GM21576 (cell line): Measurements from ENCODE around the gene PRPF6.

Experiments
- ATAC-seq: cut with Tn5 transposase; IDR thresholded peaks from one replicate; pipeline ENCODE4 v1.9.1; 2021; ENCODE audit warnings: mild to moderate bottlenecking, moderate library complexity; ENCODE audit not compliant: unreplicated experiment

PRPF6 gene

DNA sequence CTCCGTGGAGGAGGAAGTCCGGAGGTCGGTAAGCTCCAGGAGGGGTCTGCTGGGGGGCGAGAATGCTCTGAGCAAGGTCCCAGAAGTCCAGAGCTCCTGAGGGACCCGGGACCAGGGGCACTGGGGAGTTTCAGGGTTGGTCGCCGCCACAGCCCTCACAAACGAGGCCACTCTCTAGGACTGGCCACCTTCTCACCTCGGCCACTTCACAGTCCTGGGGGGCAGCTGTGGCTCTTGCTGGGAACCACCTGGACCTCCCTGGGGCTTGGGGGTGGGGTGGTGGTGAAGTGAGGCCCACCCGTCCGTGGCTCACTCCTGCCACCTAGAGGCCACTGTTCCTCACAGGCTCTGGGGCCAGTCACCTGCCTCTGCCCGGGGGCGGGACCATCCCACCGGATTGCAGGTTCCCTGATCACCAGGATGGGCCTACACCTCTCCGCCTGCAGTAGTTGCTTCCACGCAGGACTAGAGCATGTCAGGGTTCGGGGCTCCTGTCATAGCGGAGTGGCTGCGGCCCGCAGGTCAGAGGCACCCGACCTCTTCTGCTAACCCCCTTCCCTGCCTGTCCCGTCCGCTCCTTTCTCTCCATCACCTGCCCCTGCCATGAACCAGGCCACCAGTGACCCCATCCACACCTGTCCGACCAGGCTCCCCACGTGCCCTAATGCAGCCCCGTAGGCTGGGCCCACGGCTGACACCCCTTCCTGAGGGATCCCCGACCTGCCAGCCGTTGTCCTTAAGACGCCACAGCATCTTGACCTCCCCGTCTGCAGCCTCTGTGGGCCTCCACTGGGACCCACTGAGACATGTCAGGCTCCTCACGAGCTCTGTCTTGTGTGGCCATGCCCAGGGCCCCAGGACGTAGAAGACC, 76.9 kb downstream of the PRPF6 start:
- no peak for ATAC-seq

DNA sequence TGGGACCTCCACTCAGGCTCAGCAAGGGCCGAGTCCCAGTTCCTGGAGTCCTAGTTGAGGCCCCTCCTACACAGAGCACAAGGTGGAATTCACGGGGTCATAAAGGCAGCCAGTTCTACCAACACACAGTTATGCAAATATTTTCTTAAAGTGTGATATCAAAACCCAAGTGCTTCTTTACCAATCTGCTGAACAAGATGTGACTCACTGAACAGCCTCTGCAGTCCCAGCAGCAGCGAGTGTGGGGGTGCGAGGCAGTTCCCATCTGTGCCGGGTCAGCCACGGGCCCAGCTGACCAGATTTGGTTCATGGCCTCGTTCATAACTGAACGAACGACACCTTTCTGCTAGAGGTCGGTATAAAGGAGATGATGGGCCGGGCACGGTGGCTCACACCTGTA, 77.6 kb downstream of the PRPF6 start:
- ATAC-seq, result no peak

DNA sequence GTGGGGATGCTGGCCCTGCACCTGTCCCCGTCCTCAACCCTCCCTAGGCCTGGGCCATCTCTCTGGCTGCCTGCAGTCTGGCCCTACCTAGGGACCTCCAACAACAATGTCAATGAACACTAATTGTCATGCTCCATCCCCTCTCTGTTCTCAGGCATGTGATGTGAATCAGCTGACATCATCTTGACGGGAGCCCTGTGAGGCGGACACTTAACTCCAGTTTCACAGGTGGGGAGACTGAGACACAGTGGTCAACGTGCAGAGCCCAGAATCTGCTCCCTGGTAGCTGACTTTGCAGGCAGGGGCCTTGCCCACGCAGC, 81.3 kb downstream of the PRPF6 start:
- ATAC-seq, result no peak

DNA sequence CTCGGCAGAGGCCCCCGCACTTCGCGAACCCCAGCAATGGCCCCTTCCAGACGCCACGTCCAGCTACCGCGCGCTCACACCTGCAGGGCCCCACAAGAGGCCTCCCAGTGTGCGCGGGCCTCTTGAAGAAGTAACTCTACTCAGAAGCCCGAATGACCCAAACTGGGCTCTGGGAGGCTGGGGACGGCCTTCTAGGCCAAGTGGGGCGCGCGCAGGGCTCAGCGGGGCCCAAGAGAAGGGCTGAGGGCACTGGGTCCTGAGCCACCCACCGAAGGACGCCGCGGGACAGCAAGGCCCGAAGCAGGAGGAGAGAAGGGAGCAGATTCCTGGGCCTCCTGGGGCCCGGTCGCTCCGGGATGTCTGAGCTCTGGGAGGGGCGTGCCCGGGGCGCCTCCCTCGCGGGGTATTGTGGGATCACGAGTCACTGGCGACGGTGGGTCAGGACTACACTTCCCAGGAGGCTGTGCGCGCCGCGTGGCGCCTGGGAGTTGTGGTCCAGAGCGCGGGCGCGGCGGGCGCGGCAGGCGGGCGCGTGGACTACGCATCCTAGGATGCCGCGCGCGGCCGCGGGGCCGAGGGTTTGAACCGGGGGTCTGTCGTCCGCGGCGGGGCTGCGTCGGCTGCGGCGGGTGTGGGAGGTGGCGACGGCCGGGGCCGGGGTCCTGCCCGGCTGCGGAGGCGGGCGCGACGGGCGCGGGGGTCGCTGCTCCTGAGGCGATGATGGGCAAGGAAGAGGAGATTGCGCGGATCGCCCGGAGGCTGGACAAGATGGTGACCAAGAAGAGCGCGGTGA, 81.9 kb downstream of the PRPF6 start, which contains the start of gene TCEA2:
Gene TCEA2, plus strand, starts transcription at position 603 of the 793 bp plus-strand sequence. Its CDS starts 115 bp downstream, at position 718.
- peak; percentile 48 for ATAC-seq

DNA sequence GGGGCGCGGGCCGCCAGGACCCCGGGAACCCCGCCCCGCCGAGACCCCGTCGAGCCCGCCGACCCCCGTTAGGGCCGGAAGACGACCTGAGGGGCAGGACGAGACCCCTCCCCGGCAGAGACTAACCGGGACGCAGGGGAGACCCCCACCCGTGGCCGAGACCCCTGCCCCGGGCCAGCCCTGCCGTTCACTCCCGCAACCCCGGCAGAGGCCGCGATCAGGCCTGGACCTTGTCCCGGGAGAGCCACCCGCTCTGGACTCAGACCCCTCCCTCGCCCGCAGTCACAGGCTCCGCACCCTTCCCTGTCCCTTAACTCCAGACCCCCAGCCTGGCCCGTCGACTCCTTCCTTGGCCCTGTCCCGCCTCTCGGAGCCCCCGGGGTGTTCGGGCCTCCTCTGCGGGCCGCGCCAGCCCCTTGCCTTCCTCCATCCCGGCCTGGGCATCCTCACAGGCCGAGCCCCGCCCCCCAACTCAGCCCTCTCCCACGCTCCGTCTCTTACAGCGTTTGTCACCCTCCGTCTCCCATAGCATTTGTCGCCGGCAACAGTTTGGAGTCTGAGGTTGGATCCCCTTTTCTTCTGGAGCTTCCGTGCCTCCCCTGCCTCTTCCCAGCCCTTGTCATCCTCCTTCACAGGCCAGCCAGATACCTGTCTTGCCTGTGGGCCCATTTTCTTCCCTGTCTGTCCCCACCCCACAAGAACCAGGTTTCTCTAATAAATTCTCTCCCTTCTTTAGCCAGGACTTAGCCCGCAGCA, 82.6 kb downstream of the PRPF6 start:
- no peak for ATAC-seq

DNA sequence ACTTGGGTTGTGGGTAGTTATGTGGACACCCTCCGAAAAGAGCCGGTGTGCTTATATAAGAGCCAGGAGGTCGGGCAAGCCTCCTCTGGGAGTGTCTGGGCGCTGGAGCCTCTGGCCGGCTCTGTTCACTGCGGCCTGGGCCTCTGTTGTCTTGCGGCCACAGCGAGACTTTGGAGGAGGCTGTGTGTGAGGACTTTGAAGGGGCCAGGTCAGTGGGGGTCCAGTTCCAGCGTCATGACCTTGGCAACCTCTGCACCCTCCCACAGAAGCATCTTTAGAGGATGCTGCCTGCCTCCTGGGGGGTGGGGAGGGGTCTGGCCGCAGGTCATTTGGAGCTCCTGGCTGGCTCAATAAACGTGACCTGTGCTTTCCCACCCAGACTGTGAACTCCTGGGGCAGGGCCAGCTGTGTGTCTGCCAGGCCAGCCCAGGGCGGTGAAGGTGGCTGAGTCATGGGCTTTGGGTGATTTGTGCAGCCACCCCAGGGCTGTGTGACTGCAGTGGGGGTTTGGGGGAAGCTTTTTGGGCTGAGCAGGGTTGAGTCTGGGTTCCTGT, 83.3 kb downstream of the PRPF6 start:
- no peak for ATAC-seq

DNA sequence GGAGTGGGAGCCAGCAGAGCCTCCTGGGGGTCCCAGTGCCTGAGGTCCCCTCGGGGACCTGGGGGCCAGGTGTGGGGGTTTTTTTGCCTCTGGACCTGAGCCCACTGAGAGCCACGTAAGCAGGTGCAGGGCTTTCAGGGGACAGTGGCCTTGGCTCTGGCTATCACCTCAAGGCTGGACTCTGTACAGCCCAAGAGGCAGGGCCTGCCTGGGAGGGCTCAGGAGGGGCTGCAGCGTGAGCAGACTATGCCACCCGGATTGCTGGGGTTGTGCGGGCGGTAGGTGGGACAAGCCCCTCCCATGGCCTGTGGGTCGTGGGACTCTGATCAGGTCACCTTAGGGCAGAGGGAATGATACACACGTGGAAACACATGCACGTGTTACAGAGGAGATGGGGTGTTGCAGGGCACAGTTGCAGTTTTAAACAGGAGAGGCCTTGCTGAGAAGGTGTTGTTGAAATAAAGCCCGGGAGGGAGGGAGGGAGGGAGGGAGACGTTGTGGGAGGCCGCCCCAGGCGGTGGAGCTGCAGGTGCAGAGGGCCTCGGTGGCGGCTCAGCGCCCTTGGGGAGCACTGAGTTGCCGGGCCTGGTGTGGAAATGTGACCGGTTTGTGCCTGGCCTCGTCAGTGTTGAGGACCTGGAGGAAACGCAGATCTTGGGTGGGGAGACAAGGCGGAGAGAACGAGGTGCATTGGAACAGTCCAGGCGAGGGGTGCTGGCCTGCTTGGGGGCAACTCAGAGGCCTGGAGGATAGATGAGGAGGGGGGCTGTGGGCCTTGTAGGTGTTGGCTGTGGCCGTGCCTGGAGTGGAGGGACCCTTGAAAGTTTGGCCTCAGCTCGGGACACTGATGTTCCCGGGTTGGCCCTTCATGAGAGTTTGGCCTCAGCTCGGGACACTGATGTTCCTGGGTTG, 84.4 kb downstream of the PRPF6 start:
- ATAC-seq, result no peak

DNA sequence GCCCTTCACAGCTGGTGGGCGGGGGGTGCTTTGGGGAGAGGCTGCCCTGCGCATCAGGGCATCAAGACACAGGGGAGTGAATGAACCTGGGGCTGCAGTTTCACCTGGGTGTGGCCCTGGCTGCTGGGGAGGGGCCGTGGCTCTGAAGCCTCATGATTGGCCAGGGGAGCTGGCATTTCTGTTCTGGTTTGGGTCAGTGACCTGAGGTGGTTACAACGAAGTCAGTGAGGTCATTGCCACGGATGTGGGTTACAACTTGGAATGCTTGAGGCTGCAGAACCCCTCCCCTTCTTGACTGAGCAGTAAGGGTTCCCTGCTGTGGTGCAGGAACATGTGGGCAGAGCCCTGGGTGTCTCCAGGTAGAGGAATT, 85.0 kb downstream of the PRPF6 start:
- ATAC-seq, result peak; percentile 54

DNA sequence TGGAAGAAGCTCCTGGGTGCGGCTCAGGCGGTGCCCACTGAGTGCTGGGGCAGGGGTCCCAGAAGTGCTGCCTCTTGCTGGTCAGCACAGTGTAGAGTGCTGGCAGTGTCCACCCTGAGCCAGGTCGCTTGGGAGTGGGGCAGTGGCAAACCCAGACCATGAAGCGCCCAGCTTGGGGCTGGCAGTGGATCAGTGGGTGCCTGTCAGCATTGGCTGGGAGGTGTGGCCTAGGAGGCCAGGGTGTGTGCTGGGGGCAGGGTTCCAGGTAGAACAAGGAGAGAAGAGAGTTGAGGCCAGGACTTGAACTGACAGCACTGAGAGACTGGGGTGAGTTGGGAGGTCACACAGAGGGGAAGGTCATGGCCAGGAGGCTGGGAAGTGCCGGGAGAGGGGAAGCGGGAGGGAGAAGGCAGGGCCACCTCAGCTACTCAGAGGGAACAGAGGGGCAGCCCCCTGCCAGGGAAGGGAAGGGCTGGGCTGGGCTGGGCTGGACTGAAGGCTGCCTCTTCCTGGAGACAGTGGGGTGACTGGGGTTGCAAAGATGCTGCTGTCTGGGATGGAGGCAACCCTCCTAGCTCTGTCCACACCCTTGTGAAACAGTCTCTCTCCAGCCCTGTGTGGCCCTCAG, 86.2 kb downstream of the PRPF6 start:
- no peak for ATAC-seq

DNA sequence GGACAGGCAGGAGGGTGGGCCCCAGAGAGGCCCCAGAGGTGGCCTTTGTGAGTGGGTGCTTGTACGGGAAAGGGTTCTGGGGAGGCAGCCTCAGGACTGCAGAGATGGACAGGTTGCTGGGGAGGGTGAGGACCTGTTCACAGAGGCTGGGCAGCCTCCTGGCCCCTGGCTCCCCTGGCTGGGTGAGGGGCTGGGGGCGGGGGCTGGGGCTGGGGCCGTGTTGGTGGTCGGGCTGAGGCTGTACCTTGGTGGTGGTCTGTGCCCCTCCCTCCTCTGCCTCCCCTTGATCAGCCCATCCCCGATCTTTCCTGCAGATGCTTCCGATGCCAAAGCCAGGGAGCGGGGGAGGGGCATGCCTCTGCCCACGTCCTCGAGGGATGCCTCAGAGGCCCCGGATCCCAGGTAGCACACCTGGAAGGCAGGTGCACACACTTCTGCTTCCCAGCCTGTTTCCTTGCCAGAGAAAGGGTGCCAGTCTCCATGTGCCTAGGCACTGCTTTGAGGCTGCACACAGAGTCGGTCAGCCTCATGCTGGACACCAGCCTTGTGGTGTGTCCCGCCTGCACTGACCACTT, 86.9 kb downstream of the PRPF6 start:
- ATAC-seq, result no peak

DNA sequence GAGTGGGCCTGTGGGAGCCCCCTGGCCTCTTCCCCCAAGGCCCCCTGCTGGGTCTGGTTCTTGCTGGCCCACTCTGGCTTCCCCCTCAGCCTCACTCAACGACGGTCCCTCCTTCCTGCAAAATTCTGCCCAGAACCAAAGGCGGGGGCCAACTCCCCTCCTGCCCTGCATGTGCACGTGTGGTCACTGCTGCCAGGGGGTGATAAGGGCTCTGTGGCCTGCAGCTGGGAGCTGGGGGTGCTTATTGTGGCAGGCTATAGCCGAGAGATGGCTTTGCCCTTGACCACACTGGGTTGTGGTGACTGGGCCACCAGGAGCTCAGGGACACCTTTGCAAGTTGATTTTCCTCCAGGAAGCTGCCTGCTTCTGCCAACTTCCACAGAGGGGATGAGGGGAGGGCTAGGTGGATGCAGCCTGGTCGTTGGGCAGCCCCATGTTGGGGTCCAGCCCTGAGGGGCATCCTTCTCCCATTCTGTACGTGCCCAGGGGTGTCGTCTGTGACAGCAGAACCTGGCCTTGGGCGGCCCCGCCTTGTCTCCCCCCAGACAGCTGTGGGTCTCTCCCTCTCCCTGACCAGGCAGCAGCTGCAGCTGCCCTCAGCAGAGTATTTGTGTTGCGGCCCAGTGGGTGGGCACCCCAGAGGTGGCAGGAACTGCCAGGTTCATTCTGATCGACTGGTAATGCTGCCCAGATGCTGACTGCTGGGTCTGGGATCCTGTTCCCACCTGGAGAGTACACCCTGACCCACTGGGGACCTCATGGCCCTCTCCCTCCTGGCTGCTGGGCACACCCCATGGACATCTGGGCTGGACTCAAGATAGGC, 87.7 kb downstream of the PRPF6 start:
- no peak for ATAC-seq

DNA sequence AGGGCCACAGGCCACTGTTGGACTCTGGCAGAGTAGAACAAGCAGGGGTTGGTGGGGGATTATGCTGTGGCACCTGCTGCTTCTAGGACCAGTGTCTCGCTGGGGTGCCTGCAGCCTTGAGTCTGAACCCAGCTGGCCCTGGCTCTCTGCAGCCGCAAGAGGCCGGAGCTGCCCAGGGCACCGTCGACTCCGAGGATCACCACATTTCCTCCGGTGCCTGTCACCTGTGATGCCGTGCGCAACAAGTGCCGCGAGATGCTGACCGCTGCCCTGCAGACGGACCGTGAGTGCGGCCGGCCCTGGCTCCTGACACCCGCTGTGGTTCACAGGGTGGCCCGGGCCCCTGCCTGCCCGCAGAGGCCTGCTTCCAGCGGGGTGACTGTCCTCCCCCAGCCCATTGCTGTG, 88.3 kb downstream of the PRPF6 start:
- ATAC-seq, result no peak

DNA sequence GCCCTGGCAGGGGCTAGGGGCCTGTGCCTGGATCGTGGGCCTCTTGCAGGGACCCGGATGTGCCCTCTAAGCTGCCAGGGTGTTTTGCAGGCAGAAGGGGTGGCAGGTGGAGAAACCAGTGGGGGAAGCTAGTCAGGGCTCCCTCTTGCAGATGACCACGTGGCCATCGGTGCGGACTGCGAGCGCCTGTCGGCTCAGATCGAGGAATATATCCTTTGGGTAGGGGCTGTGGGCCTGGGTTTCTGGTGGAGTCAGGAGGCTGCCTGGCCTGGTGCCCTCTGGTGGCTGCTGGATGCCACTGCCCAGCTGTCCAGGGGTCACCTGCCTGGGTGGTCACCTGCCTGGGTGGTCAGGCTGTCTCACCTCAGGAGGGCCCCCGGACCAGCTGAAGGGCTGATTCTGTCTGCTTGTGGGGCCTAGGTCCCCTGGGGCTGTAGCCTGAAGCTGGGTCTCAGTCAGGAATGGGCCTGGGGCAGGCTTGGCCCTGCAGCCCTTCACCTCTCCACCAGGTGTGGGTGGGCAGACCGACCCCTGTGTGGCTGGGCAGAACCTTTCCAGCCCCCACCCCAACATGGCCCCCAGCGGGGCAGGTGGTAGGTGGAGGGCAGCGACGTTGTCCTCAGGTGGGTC, 88.8 kb downstream of the PRPF6 start:
- no peak for ATAC-seq

DNA sequence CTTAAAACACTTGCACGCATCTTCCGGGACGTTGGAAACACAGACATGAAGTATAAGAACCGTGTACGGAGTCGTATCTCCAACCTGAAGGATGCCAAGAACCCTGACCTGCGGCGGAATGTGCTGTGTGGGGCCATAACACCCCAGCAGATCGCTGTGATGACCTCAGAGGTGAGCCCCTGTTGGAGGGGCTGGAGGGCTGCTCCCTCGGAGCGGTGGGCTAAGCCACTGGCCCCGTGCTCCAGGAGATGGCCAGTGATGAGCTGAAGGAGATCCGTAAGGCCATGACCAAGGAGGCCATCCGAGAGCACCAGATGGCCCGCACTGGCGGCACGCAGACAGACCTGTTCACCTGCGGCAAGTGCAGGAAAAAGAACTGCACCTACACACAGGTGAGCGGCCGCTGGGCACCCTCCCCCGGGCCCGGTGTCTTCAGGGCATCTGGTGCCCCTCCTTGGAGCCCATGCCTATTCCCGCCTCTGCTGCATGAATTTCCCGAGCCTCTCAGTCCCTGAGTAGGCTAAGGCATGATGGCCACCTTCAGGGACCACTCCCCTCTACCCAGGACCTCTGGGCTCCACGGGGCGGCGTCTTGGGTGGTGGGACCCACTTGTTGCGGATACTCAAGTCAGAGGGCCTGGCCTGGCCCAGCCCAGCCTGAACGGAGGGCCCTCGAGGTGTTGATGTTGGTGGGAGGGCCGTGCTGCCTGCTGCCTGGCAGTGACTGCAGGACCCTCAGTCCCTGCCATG, 89.5 kb downstream of the PRPF6 start:
- no peak for ATAC-seq

DNA sequence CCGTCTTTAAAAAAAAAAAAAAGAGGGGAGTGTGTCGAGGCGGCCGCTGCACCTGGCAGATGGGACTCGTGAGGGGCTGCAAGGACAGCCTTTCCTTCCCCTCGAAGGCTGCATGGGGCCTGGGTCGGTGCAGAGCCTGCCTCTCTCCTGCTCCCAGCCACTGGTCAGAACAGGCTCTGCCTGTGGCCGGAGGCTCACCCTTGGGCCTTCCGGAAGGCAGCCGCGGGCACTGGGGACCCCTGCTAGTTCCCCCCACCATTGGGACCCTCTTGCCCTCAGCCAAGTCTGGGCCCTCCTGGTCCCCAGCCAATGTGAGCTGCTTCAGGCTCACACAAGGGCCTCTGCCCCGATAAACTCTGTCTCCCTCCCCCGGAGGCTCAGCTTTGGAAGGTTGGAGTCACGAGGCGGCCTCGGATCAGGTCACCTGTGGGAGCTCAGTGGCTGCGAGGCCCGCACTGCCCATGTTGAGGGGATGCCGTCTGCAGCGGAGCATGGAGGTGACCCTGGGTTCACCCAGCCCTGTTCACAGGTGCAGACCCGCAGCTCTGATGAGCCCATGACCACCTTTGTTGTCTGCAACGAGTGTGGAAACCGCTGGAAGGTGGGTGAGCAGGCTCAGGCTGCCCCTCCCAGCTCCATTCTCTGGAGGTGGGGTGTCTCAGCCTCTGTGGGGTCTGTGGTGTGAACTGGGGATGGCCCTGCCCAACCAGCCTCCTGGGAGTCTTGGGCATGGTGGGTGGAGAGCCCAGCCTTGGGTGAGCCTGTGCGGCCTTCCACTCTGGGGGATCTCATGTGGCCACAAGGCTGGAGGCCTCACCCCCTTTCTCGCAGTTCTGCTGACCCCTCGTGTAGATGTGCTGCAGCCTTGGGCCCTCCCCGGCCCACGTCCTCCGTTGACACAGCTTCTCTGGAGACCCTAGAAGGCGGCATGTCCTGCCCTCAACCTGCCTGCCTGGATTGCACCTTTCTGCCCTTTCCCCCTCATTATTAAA, 90.7 kb downstream of the PRPF6 start:
- ATAC-seq, result no peak

DNA sequence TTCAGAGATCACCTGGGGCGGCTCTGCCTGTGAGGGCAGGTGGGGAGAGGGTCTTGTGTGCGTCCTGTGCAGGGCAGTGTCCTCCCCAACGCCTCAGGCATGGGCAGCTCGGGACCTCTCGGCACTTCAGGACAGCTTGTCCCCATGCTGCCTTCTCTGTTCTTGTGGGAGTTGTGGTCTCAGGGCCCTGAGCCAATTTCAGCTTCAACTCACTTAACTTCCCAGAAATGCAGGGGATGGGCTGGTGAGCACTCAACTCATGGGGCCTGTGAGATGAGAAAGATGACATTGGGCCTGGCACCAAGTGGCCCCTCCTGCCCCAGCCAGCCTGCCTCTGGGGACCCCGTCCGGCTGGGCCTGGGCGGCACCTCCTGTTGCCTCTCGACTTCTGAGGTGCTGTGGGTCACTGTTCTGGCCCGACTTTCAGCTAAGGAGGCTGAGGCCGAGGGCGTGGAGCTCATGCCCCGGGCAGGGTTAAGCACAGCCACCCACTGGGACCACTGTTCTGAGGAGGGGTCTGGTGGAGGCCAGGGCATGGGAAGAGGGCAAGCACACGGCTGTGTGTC, 91.6 kb downstream of the PRPF6 start:
- no peak for ATAC-seq
